ENCODE data around the gene RCN2. TPM values are rescaled to one million over a fixed set of nuclear protein-coding genes. Genes with fewer than 3 reads are reported as not detected.
A peak's percentile ranks its signal among the peaks of the same experiment; 100 is the strongest.

Gene RCN2
- total RNA-seq, 1 experiment from 2014 or later = 78.6 TPM

- POLR2A ChIA-PET (ENCODE audit: low non-redundant PET) = no interaction called here
- H3K4me1 ChIP-seq (ENCODE audit: insufficient read depth, low read length, poor library complexity, severe bottlenecking) = peaks cover 10% of the 10 kb centered on the region
- no peak for DNase-seq (ENCODE audit: low spot score)
- no peaks in the 10 kb centered on the region for H3K9me3 ChIP-seq (ENCODE audit: low read depth, low read length, poor library complexity, severe bottlenecking)
- no peak overlapping the region for H3K4me3 ChIP-seq (ENCODE audit: low read depth, low read length, poor library complexity, severe bottlenecking)
- no peak overlapping the region for H3K27ac ChIP-seq (ENCODE audit: low read depth, low read length, poor library complexity, severe bottlenecking)
- intact Hi-C loops (cut with micrococcal nuclease; ENCODE audit: unreplicated experiment) = no loop called here
- no peaks in the 10 kb centered on the region for H3K27me3 ChIP-seq (replicated peaks; ENCODE audit: insufficient read depth, low read depth, low read length, poor library complexity)
- no TSS peak for BruUV-seq (replicated peaks)
- TF ChIP-seq EZH2 (IDR thresholded peaks at IDR 0.05; ENCODE audit: borderline replicate concordance, low read depth, low read length, poor library complexity, severe bottlenecking) (no peak), CTCF (conservative IDR thresholded peaks at IDR 0.05; ENCODE audit: low read depth, low read length) (no peak)
- H3K36me3 ChIP-seq (ENCODE audit: insufficient read depth, low read length, poor library complexity, severe bottlenecking) = peaks cover 13% of the 10 kb centered on the region
- CTCF ChIA-PET = no interaction called here
Measured at GRCh38 chr15:76929011-76929760, 2.4 kb upstream of the RCN2 start.

GRCh38 chr15:76930831-76931396 lies 635 bp upstream of the RCN2 start:
- CTCF ChIA-PET = interaction anchor here (1.0 kb wide), 1 partner anchor 43 kb away, joined by 3 read pairs; no protein-coding TSS in a partner anchor

More at GRCh38 chr15:76930831-76931396, 635 bp upstream of the RCN2 start:
- Histone ChIP-seq H3K36me3 (ENCODE audit: insufficient read depth, low read length, poor library complexity, severe bottlenecking) (peaks cover 28% of the 10 kb centered on the region), H3K9me3 (ENCODE audit: low read depth, low read length, poor library complexity, severe bottlenecking) (no peaks in the 10 kb centered on the region), H3K27ac (ENCODE audit: low read depth, low read length, poor library complexity, severe bottlenecking) (peak overlapping the region; percentile 82), H3K4me1 (ENCODE audit: insufficient read depth, low read length, poor library complexity, severe bottlenecking) (peaks cover 10% of the 10 kb centered on the region), H3K4me3 (ENCODE audit: low read depth, low read length, poor library complexity, severe bottlenecking) (peak overlapping the region; percentile 94), H3K27me3 (replicated peaks; ENCODE audit: insufficient read depth, low read depth, low read length, poor library complexity) (no peaks in the 10 kb centered on the region)
- no TSS peak for BruUV-seq (replicated peaks)
- DNase-seq (ENCODE audit: low spot score) = no peak
- TF ChIP-seq EZH2 (IDR thresholded peaks at IDR 0.05; ENCODE audit: borderline replicate concordance, low read depth, low read length, poor library complexity, severe bottlenecking) (no peak), CTCF (conservative IDR thresholded peaks at IDR 0.05; ENCODE audit: low read depth, low read length) (no peak)
- intact Hi-C loops (cut with micrococcal nuclease; ENCODE audit: unreplicated experiment) = no loop called here
- POLR2A ChIA-PET (ENCODE audit: low non-redundant PET) = no interaction called here
